ENCODE results near the gene MYO15A.

The MYO15A gene

DNA sequence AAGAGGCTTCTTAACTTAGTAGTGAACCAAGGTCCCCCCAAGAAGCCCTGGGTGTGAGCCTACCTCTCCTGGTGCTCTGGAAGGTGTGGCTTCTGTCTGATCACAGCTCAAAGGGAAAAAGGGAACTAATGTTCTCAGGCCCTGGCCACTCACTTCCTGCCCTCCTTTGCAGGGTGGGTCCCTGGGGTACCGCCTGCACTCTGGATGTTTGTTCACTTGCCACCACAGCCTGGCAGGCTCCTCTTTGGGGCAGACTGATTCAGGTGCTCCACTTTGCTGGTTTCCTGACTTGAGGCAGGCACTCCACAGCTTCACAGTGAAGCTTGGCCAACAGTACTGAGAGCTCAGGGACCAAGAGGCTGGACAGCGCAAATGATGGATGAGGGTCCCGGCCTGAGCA is 5.9 kb upstream of the MYO15A start:
- DNase-seq: no peak

DNA sequence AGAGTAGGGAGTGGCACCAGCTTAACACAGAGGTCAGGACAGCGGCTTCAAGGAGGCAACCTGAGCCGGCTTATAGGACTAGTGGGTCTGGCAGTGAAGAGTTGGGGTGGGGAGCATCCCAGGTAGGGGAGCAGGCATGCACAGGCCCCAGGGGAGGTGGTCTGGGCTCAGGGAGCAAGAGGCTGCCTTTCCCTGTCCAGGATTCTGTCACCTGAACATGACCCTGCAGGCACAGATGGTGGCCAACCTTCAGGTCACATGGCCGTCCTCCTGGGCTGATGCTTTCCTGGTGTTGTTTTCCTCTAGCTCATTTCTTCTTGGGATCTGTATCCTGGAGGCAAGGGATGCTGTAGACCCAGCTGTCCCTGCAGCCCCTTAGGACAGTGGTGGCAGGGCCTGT is 3.5 kb upstream of the MYO15A start:
- no peak for DNase-seq

- DNase-seq: no peak
These were observed 3.0 kb upstream of the MYO15A start for GRCh38 chr17:18105595-18105994.

- DNase-seq: no peak
These were observed 2.3 kb upstream of the MYO15A start for GRCh38 chr17:18106211-18106610.

DNA sequence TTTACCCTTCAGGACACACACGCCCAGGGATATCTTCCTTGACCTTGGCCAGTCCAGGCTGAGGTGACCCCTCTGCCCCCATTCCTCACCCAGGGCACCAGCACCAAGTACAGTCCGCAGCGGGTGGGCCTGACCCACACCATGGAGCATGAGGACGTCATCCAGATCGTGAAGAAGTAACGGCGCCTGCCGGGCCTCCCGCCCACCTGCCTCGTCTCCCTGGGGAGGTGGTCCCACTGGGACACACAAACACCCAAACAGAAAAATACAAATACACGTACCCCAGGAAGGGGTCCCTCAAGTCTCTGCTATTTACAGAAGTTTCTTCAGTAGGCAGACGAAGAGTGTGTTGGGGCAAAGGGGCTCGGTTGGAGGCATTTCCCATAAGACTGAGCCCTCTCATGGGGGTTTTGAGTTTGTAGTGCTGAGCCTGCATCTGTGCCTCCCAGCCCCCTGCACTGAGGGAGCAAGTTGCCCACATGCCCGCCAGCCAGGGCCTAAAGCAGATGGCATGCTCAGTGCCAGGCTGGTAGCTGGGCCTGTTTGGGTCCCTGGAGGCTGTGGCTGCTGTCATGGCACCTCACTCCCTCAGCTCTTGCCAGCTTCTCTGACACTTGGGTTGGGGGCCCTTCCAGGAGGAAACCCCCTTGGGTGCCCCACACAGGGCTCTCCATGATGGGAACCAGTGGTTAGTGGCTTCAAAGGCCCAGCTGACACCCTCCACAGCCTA is 1.3 kb upstream of the MYO15A start:
- no peak for DNase-seq

- no peak for DNase-seq
These were observed 585 bp upstream of the MYO15A start for GRCh38 chr17:18107971-18108370.

DNA sequence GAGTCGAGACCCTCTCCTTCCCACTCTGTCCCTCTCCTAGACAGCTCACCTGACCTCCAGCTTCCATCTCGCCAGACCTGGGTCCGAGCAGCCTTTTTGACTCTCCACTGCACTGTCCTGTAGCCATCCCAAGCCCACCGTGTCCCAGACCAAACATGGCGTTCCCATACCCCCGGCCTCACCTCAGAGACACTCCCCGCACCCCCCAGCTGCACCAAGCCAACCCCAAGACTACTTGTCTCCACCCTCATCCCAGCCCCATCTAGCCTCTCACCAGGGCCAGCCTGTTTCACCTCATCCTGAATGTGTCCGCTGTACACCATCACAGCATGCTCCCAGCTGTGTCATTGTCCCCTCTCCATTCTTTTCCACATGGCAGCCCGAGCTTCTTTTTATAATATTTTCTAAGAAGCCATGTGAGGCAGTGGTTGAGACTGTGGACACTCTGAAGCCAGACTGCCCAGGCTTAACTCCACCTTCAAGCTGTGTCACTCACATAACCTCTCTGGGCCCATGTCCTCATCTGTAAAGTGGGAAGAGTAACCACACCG is 1.5 kb downstream of the MYO15A start:
- DNase-seq: no peak

- DNase-seq: no peak
These were observed 2.1 kb downstream of the MYO15A start for GRCh38 chr17:18110636-18111145.

- no peak for DNase-seq
These were observed 2.9 kb downstream of the MYO15A start for GRCh38 chr17:18111330-18111971.

GRCh38 chr17:18115517-18115916 is 7.0 kb downstream of the MYO15A start:
- no peak for DNase-seq

- DNase-seq: no peak
These were observed 7.5 kb downstream of the MYO15A start for GRCh38 chr17:18116078-18116477.

DNA sequence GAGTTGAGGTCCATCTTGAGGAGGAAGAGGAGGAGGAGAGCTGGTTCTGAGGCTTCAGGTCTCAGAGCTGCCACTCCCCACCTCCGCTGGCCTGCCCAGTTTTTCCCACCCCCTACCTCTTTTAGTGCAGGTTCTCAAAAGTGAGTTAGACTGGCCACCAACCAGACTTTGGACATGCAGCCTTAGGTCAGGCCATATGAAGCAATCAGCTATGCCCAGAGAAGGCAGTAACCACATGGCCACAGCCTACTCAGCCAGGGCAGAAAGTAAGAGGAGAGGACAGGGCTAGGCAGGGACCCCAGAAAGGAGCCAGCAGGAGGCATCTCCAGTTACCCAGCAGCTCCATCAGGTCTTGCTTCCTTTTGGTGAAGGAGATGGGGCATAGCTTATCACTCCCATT is 9.0 kb downstream of the MYO15A start:
- DNase-seq: no peak

GRCh38 chr17:18117982-18118975 is 9.7 kb downstream of the MYO15A start:
- no peak for DNase-seq

DNA sequence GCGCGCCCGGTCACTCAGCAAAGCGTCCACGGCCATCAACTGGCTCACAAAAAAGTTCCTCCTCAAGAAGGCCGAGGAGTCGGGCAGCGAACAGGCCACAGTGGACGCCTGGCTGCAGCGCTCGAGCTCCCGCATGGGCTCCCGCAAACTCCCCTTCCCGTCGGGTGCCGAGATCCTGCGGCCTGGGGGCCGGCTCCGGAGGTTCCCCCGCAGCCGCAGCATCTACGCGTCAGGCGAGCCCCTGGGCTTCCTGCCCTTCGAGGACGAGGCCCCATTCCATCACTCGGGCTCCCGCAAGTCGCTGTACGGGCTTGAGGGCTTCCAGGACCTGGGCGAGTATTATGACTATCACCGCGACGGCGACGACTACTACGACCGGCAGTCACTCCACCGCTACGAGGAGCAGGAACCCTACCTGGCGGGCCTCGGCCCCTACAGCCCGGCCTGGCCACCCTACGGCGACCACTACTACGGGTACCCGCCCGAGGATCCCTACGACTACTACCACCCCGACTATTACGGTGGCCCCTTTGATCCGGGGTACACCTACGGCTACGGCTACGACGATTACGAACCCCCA is 10.7 kb downstream of the MYO15A start:
- no peak for DNase-seq

GRCh38 chr17:18119938-18120337 is 11.4 kb downstream of the MYO15A start:
- no peak for DNase-seq

DNA sequence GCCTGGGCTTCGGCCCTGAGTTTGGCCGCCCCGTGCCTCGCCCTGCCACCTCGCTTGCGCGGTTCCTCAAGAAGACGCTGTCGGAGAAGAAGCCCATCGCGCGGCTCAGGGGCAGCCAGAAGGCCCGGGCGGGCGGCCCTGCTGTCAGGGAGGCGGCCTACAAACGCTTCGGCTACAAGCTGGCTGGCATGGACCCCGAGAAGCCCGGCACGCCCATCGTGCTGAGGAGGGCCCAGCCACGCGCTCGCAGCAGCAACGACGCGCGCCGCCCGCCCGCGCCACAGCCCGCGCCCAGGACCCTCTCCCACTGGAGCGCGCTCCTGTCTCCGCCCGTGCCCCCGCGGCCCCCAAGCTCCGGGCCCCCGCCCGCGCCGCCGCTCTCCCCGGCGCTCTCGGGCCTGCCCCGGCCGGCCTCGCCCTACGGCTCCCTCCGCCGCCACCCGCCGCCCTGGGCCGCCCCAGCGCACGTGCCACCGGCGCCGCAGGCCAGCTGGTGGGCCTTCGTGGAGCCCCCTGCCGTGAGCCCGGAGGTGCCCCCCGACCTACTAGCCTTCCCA is 12.0 kb downstream of the MYO15A start:
- DNase-seq: no peak

DNA sequence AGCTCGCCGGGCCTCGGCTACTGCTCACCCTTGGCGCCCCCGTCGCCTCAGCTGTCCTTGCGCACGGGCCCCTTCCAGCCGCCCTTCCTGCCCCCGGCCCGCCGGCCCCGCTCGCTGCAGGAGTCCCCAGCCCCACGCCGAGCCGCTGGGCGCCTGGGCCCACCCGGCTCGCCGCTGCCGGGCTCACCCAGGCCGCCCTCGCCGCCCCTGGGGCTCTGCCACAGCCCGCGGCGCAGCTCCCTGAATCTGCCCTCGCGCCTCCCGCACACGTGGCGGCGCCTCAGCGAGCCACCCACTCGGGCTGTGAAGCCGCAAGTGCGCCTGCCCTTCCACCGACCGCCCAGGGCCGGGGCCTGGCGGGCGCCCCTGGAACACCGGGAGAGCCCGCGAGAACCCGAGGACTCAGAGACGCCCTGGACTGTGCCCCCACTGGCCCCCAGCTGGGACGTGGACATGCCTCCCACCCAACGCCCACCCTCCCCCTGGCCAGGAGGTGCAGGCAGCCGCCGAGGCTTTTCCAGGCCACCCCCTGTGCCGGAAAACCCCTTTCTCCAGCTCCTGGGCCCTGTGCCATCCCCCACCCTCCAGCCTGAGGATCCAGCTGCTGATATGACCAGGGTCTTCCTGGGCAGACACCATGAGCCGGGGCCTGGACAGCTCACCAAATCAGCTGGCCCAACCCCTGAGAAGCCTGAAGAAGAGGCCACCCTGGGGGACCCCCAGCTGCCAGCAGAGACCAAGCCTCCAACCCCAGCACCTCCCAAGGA is 12.8 kb downstream of the MYO15A start:
- no peak for DNase-seq

- DNase-seq: no peak
These were observed 14.6 kb downstream of the MYO15A start for GRCh38 chr17:18122990-18123753.

DNA sequence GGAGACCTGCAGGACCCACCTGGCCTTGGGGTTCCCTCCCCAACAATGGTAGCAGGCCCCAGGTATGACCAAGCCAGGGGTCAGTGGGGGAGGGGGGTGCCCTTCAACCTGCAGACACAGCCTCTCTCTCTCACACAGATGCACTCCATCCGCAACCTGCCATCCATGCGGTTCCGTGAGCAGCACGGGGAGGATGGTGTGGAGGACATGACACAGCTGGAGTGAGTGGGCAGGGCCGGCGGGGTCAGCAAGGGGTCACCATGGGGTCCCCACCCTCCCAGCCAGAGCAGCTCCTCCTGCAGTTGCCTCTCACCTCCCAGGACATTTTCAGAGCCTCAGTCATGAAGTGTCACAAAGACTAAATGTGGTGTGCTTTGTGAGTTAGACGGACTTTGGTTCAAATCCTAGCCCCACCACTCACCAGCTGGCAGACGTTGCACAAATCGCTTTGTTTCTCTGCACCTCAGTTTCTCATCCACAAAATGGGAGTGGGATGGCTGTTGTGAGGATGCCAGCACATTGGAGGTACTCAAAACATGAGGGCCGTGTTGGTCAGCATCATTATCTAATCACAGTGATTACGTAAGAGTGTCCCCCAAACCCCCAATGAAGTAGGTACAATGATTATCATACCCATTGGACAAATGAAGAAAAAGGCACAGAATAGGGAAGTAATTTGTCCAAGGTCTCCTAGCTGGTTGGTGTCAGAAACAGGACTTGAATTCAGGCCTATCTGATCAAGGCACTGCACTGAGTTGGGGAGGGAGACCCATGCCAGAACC is 16.0 kb downstream of the MYO15A start:
- no peak for DNase-seq

GRCh38 chr17:18129041-18129502 is 20.5 kb downstream of the MYO15A start:
- DNase-seq: no peak
